Stimulated activated CD4-positive, alpha-beta T cell treated with anti-CD3 and anti-CD28 coated beads, Interleukin-15, amount 100 ng/mL, for 24 hours (primary cell): ENCODE data around the gene MYO7A.

Experiments used
- DNase-seq: peaks from one replicate; pipeline ENCODE4 v3.0.0-alpha.2; 2020

MYO7A gene

DNA sequence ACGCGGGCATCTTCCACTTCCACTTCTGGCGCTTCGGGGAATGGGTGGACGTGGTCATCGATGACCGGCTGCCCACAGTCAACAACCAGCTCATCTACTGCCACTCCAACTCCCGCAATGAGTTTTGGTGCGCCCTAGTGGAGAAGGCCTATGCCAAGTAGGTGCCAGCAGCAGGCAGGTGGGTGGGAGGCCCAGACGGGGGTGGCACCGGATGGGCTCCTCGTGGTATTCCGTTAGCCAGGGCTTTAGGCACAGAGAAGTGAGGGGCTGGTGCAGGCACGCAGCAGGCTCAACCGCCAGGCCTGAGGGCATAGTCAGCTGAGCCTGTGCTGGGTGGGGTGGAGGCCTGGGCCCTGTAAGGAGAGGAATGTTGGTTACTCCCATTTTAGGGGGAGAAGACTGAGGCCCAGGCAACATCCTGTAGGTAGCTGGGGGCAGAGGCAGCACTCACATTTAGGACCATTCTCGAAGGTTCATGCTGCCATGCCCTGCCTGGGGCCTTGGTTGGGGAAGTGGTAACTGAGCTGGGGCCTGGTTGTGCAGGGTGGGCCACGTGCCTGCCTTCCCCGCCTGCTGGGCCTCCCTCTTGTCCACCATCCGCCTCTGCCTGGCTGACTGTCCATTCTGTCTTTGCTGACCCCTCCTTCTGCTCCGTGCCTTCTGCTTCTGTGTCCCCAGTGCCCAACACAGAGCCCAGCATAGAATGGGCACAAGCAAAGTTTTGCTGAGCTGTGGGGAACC lies 15.2 kb upstream of the MYO7A start:
- no peak for DNase-seq

- DNase-seq, result peak; percentile 42
These were observed 14.5 kb upstream of the MYO7A start for GRCh38 chr11:77113382-77114088.

DNA sequence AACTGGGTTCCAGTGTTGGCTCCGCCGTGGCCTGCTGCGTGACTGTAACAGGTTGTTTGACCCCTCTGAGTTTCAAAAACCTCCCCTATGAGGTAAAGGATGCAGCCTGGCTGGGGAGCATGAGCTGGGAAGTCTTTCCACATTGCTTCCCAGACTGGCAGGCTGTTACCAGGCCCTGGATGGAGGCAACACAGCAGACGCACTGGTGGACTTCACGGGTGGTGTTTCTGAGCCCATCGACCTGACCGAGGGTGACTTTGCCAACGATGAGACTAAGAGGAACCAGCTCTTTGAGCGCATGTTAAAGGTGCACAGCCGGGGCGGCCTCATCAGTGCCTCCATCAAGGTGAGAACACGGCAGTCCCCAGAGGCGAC lies 14.0 kb upstream of the MYO7A start:
- no peak for DNase-seq

- no peak for DNase-seq
These were observed 12.8 kb upstream of the MYO7A start for GRCh38 chr11:77115181-77115611.

DNA sequence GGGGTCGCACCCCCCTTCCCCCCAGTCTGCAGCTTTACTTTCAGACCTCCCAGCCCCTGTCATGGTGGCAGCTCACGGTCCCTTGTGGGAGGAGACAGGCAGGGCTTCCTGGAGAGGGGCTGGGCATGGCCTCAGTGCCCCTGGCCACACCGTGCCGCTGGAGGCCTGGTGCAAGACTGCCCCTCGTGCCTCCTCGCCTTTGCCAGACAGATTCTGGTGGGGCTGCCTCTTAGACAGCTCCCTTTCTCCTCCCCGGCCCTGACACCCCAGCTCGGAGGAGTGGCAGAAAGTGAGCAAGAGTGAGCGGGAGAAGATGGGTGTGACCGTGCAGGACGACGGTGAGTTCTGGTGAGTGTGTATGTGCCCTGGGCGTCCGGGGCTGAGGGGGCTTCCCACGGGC lies 12.1 kb upstream of the MYO7A start:
- DNase-seq, result no peak

GRCh38 chr11:77117492-77117891 lies 10.6 kb upstream of the MYO7A start:
- DNase-seq, result no peak

GRCh38 chr11:77118086-77118485 lies 10.0 kb upstream of the MYO7A start:
- no peak for DNase-seq

DNA sequence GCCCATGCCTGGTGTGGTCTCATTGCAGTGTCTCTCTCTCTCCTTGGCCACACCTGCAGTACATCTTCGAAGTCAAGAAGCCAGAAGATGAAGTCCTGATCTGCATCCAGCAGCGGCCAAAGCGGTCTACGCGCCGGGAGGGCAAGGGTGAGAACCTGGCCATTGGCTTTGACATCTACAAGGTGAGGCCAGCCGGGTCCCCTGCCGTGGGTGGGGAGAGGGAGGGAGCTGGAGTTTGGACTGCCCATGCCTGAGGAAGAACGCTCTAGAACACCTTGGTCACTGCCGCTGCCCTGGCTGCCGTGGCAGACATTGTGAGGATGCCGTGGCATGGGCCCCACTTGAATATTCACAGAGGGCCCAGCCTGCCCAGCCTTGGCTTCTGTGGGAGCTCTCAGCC lies 9.1 kb upstream of the MYO7A start:
- DNase-seq, result no peak

GRCh38 chr11:77119531-77119936 lies 8.5 kb upstream of the MYO7A start:
- no peak for DNase-seq

DNA sequence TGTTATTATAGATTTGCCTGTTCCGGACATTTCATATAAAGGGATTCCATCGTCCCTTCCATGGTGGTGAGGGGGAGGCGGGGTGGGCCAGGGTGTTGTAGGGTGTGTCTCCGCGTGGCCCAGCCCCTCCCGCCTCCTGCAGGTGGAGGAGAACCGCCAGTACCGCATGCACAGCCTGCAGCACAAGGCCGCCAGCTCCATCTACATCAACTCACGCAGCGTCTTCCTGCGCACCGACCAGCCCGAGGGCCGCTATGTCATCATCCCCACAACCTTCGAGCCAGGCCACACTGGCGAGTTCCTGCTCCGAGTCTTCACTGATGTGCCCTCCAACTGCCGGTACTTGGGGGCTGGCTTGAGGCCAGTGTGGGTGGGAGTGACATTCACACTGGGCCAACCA lies 7.5 kb upstream of the MYO7A start:
- DNase-seq, result no peak

- no peak for DNase-seq
These were observed 6.9 kb upstream of the MYO7A start for GRCh38 chr11:77121096-77121640.

DNA sequence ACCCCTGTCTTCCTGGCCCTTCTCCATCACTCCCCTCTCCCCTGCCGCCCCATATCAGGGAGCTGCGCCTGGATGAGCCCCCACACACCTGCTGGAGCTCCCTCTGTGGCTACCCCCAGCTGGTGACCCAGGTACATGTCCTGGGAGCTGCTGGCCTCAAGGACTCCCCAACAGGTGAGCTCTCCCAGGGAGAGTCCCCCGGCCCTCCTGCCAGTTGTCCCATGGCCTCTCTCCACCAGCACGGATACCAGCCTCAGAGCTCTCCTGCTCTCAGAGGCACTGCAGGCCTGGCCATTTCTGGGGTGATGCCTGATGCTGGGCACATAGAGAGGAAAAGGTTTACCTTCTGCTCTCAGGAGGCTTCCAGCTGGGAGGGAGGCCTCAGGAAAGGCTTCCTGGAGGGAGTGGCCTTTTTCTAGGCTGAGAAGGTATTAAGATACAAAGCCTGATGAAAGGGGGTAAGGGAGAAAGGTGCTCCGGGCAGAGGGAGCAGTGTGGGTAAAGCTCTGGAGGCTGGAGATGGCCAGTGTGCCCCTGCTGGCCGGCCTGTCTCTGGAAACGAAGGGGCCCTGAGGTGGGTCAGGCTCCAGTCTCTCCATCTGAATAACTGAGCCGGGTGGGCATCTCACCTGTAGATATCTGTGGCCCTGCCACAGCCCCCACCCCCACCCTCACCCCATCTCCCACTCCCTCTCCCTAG lies 6.0 kb upstream of the MYO7A start:
- DNase-seq, result no peak

GRCh38 chr11:77122576-77123212 lies 5.4 kb upstream of the MYO7A start:
- no peak for DNase-seq

GRCh38 chr11:77123591-77123990 lies 4.5 kb upstream of the MYO7A start:
- no peak for DNase-seq

DNA sequence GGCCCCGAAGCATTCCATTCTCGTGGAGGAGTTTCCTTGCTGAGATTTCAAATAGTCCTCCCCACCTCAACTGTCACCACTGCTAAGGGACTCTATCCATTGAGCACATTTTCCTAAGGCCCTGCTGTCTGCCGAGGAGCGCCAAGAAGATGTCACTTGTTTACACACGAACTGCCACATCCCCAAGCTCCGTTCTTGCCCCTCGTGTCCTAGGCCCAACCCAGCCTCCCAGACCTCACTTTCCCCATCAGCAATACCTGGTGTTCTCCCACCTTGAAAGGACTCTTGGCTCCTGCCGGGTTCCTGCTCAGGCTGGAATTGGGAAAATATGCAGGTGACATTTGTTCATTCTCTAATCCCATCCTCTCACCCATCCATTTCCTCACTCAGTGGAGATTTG lies 4.0 kb upstream of the MYO7A start:
- DNase-seq, result no peak

DNA sequence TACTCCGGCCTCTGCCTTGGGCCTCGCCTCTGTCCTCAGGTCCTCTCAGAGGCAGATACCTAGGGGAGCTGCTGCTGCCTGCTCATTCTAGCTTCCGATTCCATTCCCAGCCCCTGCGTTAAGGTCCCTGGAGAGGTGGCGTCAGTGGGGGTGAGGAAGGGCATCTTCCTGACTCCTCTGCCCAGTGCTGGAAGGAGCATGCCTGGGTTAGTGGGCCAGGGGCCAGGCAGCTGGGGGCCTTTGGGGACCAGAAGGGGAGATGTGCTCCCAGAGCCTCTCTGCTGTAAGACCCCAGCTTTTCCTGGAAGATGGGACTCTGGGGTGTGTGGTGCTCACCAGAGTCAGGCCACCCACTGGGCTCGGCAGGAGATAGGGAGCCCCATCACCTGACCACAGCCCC lies 3.6 kb upstream of the MYO7A start:
- DNase-seq, result no peak

- no peak for DNase-seq
These were observed 2.9 kb upstream of the MYO7A start for GRCh38 chr11:77125191-77125590.

- no peak for DNase-seq
These were observed 2.4 kb upstream of the MYO7A start for GRCh38 chr11:77125695-77126094.

DNA sequence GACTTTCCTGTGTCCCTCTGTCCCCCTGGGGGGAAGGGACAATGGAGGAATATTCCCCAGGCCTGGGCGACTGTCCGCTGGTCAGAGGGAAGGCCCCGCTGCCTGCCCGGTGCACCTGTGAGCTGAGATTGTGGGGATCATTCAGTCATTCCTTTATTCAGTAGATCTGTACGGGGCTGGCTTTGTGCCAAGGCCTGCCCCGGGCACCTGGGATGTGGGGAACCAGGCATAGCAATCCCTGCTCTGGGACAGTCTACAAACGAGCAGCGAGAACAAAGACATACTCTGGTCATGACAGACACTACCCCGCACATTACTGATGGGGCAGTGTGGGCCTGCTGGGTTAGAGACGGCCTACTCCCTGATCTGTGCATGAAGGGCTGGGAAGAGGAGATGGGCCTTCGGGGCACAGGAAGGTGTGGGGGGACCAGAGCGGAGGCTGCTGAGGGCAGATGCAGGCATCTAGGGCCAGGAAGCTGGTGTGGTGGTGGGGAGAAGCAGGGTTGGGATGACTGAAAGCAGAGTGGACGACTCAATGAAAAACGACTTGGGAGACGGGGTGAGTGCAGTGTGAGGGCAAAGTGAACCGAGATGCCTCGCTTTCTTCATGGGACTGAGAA lies 1.8 kb upstream of the MYO7A start:
- no peak for DNase-seq

- no peak for DNase-seq
These were observed 1.2 kb upstream of the MYO7A start for GRCh38 chr11:77126861-77127234.

DNA sequence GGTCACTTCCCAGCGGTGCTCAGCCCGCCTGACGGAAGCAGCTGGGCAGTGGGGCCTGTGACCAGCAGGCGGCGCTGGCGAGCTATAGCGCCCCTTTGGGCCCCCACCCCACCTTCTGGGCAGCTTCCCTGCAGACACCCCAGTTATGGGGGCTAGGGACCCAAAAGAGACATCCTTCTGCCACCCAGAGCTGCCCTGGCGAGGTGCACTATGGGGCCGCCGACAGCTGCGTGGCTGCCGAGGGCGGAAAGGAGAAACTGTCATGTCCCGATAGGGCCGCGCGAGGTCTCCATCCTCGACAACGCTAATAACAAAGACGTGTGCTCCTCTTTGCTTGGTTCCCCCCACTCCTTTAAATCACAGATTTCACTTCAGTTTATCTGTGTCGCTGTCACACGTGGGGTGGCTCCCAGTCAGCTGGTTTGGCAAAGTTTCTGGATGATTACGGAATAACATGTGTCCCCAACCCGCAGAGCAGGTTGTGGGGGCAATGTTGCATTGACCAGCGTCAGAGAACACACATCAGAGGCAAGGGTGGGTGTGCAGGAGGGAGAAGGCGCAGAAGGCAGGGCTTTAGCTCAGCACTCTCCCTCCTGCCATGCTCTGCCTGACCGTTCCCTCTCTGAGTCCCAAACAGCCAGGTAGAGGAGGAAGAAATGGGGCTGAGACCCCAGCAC lies 673 bp upstream of the MYO7A start:
- DNase-seq, result peak; percentile 67
